RWPE1 (cell line): ENCODE measurements around the gene RNF220.

Source experiments
- CTCF ChIA-PET: fragments of 350-600 bp; sonication (Branson Sonifier 250); formaldehyde crosslinking; extraction: SDS; loops from one replicate; lab custom pipeline; 2021; lab: Yijun Ruan, JAX
- POLR2A ChIA-PET: fragments of 400-600 bp; formaldehyde crosslinking; extraction: SDS; loops from one replicate; lab custom pipeline; 2020; ENCODE audit warnings: antibody characterized with exemption; ENCODE audit not compliant: low non-redundant PET; lab: Yijun Ruan, JAX
- DNase-seq: peaks from one replicate; pipeline ENCODE4 v3.0.0; 2012; ENCODE audit warnings: low spot score
- H3K27ac ChIP-seq: fragments of 450-650 bp; 2 replicates; pipeline ENCODE4 v1.5.1; 2017
- TF ChIP-seq, protein P1 (sequence below): fragments of 450-650 bp; conservative IDR thresholded peaks from 2 replicates; pipeline ENCODE4 v1.5.1; 2017; ENCODE audit warnings: low read depth, mild to moderate bottlenecking

Gene RNF220

DNA sequence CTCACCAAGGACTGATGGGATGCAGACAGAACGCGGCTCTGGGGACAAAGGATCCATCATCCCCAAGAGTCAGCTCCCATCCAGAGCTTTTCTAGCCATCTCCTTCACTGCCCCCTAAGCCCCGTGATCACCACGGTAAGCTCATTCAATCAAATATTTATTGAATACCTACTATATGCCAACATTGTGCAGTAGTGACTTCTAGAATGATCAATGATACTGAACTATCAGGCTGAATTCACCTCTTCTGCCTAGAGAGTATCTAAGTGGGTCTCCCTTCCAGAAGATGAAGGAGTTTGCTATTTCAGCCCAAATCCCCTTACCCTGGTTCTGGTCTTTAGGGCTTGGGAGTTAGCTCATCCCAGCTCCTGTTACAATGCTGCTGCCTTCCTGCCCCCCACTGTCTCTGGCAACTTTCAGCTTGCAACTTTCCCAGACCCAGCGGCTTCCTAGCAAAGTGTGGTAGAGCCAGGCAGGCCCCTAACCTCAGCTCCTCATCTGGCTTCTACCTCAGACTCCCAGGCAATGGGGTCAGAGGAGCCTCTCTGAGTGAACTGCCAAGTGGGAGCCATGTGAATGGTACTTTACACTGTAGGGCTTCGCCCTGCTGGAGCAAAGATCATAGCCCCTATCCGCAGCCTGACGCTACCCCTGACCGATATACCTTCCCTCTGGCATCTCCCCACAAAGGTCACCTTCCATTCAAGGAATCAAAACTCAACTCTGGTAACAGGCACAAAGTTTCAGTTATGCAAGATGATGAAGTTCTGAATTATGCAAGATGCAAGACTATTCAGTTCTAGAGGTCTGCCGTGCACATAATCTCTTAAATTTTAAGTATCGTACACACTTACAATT lies 248.3 kb downstream of the RNF220 start:
- POLR2A ChIA-PET, result no interaction called here
- no peak overlapping the region for H3K27ac ChIP-seq
- TF ChIP-seq, protein P1, sequence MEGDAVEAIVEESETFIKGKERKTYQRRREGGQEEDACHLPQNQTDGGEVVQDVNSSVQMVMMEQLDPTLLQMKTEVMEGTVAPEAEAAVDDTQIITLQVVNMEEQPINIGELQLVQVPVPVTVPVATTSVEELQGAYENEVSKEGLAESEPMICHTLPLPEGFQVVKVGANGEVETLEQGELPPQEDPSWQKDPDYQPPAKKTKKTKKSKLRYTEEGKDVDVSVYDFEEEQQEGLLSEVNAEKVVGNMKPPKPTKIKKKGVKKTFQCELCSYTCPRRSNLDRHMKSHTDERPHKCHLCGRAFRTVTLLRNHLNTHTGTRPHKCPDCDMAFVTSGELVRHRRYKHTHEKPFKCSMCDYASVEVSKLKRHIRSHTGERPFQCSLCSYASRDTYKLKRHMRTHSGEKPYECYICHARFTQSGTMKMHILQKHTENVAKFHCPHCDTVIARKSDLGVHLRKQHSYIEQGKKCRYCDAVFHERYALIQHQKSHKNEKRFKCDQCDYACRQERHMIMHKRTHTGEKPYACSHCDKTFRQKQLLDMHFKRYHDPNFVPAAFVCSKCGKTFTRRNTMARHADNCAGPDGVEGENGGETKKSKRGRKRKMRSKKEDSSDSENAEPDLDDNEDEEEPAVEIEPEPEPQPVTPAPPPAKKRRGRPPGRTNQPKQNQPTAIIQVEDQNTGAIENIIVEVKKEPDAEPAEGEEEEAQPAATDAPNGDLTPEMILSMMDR, result peak; percentile 73
- CTCF ChIA-PET, result interaction anchor here (0.6 to 2.5 kb wide), 19 partner anchors 8 to 647 kb away, joined by 3 to 15 read pairs (median 4); partner anchors contain the start of genes SLC6A9 and TMEM53
- DNase-seq, result no peak

DNA sequence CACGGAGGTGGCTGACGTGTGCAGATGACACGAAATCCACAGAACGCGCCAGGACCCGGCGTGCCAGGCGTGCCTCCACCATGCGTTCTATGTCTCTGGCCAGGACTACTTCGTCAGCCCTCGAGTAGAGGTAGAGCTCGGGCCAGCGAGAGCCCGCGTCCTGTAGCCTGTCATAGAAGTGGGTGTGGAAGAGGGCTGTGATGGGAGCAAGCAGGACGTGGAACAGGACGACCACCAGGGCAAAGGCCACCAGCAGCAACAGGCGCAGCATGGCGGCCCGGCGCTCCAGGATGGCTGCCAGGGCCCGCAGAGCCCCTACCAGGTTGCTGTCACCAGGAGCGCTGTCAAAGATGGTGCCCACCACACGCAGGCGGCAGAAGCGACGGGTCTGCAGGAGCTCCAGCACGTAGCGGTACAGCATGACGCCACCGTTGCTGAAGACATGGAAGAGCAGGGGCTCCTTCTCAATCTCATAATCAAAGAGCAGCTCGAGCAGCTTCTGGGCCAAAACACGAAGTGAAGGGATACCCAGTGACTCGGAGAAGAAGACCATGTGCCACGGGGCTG lies 249.6 kb downstream of the RNF220 start:
- TF ChIP-seq, protein P1, result no peak
- H3K27ac ChIP-seq, result no peak overlapping the region
- ChIA-PET POLR2A (no interaction called here), CTCF (interaction anchor here (0.5 to 0.6 kb wide), 2 partner anchors 41 to 437 kb away, joined by 3 to 6 read pairs; no protein-coding TSS in a partner anchor)
- no peak for DNase-seq

DNA sequence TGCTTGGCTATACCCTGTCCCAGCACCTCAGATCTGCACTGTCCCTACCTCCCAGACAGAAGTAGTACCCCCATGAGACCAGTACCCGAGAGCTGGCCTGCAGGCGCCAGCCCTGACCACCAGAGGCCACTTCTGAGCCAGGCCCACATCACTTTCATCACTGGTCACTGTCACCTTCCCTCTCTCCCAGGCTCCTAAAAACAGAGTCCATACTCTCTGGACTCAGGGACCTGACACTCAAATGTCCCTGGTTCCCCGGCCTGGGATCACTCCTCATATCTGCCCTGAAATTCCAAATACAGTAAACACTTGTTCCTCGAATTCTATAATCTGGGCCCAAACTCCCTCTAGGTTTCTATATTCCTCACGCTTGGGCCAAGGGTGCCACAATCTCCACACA lies 250.6 kb downstream of the RNF220 start:
- POLR2A ChIA-PET, result no interaction called here

DNA sequence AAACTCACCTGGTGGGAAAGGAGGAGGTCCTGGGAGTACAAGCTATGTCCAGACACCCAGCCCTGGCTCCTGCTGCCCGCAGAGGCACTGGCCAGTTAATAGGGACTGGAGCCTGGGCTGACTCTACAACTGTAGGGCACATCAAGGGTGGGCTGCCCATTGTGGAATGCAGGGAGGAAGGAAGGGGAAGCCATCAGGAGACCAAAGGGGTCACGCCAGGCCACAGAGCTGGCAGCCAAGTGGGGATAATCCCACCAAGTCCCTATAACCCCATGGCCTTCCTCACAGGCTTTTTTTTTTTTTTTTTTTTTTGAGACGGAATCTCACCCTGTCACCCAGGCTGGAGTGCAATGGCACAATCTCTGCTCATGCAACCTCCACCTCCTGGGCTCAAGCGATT lies 254.5 kb downstream of the RNF220 start:
- peak overlapping the region; percentile 24; the same call in 1 of the 2 replicates for H3K27ac ChIP-seq
- no peak for DNase-seq
- TF ChIP-seq, protein P1, result no peak
- CTCF ChIA-PET, result interaction anchor here (0.7 kb wide), 1 partner anchor 12 kb away, joined by 3 read pairs; no protein-coding TSS in a partner anchor
- POLR2A ChIA-PET, result interaction anchor here (0.5 kb wide), 1 partner anchor 11 kb away, joined by 3 read pairs; no protein-coding TSS in a partner anchor

More for the DNA sequence above, 250.6 kb downstream of the RNF220 start:
- no peak for DNase-seq
- TF ChIP-seq, protein P1, result peak; percentile 80
- CTCF ChIA-PET, result interaction anchor here (0.5 to 0.6 kb wide), 3 partner anchors 13 to 655 kb away, joined by 3 read pairs; no protein-coding TSS in a partner anchor
- H3K27ac ChIP-seq, result no peak overlapping the region

DNA sequence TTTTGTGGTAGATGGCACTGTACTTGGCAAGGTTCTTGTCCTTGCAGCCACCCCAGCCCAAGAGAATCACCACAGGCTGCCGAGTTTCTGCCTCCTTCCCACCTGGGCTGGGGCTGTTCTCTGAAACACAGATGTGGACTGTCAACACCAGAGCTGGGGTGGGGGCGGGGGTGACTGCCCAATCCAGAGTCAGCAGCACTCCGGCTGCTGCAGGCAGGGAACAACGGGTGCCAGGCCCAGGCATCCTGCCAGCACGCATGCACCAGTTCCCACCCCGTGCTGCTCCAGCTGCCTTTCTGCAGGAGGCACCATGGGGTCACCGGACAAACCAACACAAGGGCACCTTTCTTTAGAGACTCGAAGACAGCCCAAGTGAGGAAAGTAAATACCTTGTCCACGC lies 255.1 kb downstream of the RNF220 start:
- ChIA-PET POLR2A (no interaction called here), CTCF (interaction anchor here (0.7 to 0.9 kb wide), 2 partner anchors 11 to 649 kb away, joined by 3 read pairs; no protein-coding TSS in a partner anchor)
- no peak for DNase-seq
- peak overlapping the region; percentile 24; the same call in 1 of the 2 replicates for H3K27ac ChIP-seq
- TF ChIP-seq, protein P1, result no peak
